HG02610 (cell line): Measurements from ENCODE around the gene UPK2.
"Not testable (repeated sequence)": the region's sequence is repeated elsewhere in the genome, so short reads cannot be mapped to it uniquely, and the experiment has no call there.

ENCODE experiments used
- ATAC-seq: cut with Tn5 transposase; IDR thresholded peaks from one replicate; pipeline ENCODE4 v1.9.1; 2021; ENCODE audit warnings: mild to moderate bottlenecking, moderate library complexity; ENCODE audit not compliant: unreplicated experiment

The UPK2 gene

GRCh38 chr11:118984825-118985224 lies 28.7 kb downstream of the UPK2 start:
- no peak for ATAC-seq

GRCh38 chr11:118988280-118988679 lies 32.2 kb downstream of the UPK2 start:
- no peak for ATAC-seq

- ATAC-seq, result not testable (repeated sequence)
Measured at GRCh38 chr11:118991486-118992038, 35.5 kb downstream of the UPK2 start.

GRCh38 chr11:118996926-118997626 lies 41.0 kb downstream of the UPK2 start:
- peak; percentile 33 for ATAC-seq

- ATAC-seq, result peak; percentile 87
Measured at GRCh38 chr11:118997627-118998387, 41.7 kb downstream of the UPK2 start, which contains the start of gene CENATAC. TSS of gene CENATAC (plus strand) at chr11:118998138. CDS start at chr11:118998198, 60 bp downstream.

GRCh38 chr11:118998388-118998717 lies 42.3 kb downstream of the UPK2 start:
- no peak for ATAC-seq

GRCh38 chr11:118998822-118999221 lies 42.7 kb downstream of the UPK2 start:
- ATAC-seq, result no peak

GRCh38 chr11:119000906-119001305 lies 44.8 kb downstream of the UPK2 start:
- ATAC-seq, result no peak

- no peak for ATAC-seq
Measured at GRCh38 chr11:119006656-119007055, 50.6 kb downstream of the UPK2 start.
